Measurements from ENCODE around the gene ZNF397. TPM values are rescaled to one million over a fixed set of nuclear protein-coding genes. Genes with fewer than 3 reads are reported as not detected.

Gene ZNF397
- total RNA-seq, 1 donor from 2014 or later, result 15.9 TPM

- peak; percentile 55 for DNase-seq
- intact Hi-C loops (cut with micrococcal nuclease), result no loop called here
- peak; percentile 86 for ATAC-seq
Measured at GRCh38 chr18:35283923-35284794, 43.3 kb downstream of the ZNF397 start.

GRCh38 chr18:35284841-35285240 lies 44.0 kb downstream of the ZNF397 start:
- ATAC-seq (no peak), DNase-seq (no peak)
- intact Hi-C loops (cut with micrococcal nuclease), result no loop called here

DNA sequence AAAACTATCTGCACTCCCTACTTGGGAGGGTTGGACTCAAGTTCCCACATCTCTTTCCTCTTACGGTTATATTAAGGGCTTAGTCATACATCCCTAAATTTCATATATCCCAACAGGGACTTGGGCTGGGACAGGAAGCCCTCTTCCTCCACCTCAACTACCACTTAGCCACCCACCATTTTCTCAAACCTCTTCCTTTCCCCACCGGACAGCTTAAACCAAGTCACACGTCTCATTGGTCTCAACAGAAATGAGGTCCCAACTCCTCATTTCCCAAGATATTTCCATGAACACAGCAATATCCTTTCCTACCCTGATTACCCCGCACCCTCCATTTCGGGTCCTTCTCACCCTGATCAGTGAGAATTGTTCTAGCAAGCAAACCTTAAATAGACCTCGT lies 48.5 kb downstream of the ZNF397 start:
- no peak for DNase-seq
- ATAC-seq, result peak; percentile 8
- intact Hi-C loops (cut with micrococcal nuclease), result no loop called here

GRCh38 chr18:35289727-35290093 lies 48.9 kb downstream of the ZNF397 start:
- ATAC-seq (peak; percentile 49), DNase-seq (peak; percentile 30)
- intact Hi-C loops (cut with micrococcal nuclease), result no loop called here

GRCh38 chr18:35290094-35290735 lies 49.4 kb downstream of the ZNF397 start, which contains the start of gene ZSCAN30:
Gene ZSCAN30 (minus strand): TSS chr18:35290229. CDS start chr18:35264352, 25,877 bp downstream.
- intact Hi-C loops (cut with micrococcal nuclease), result no loop called here
- ATAC-seq (peak; percentile 100), DNase-seq (peak; percentile 96)

DNA sequence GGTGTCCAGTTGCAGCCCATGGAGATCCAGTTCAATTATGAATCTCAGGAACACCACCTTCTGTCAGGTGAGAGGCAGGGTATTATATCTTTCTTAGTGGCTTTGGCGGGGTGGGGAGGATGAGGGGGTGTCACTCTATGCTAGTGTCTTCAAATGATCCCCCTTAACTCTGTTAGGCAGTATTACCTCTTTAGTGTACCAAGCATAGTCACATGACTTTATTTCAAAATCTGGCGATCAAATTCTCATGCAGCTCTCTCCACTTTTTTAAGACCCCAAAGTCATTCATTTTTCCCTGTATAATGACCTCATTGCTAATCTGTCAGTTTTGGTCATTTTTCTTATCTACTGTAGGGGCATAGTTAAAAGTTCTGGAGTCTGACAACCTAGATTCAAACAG lies 50.3 kb downstream of the ZNF397 start:
- ATAC-seq (no peak), DNase-seq (no peak)
- intact Hi-C loops (cut with micrococcal nuclease), result no loop called here

- intact Hi-C loops (cut with micrococcal nuclease), result no loop called here
- DNase-seq (no peak), ATAC-seq (peak; percentile 80)
Measured at GRCh38 chr18:35296060-35296459, 55.2 kb downstream of the ZNF397 start.

DNA sequence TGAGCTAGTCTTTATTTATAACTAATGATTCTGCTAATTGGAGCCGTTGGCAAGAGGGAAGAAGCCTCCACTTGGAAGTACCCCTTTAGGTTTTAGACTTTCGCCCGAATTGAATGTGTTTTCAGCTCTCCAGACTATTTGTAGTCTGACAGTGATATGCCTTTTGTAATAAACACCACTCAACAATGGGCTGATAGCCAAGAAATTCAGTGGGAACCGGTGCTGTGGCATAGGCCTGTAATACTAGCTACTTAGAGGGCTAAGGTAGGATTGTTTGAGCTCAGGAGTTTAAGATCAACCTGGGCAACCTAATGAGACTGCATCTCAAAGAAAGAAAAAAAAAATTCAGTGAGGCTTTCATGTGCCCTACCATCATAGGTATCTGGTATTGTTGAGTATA lies 62.8 kb downstream of the ZNF397 start:
- peak; percentile 60 for ATAC-seq
- no peak for DNase-seq
- intact Hi-C loops (cut with micrococcal nuclease), result no loop called here

DNA sequence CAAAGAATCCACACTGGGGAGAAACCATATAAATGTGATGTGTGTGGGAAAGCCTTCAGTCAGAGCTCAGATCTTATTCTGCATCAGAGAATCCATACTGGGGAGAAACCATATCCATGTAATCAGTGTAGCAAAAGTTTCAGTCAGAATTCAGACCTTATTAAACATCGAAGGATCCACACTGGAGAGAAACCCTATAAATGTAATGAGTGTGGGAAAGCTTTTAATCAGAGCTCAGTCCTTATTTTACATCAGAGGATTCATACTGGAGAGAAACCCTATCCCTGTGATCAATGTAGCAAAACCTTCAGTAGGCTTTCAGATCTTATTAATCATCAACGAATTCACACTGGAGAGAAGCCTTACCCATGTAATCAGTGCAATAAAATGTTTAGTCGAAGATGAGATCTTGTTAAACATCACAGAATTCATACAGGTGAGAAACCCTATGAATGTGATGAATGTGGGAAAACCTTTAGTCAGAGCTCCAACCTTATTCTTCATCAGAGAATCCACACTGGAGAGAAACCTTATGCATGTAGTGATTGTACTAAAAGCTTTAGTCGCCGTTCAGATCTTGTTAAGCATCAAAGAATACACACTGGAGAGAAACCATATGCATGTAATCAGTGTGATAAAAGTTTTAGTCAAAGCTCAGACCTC lies 65.9 kb downstream of the ZNF397 start:
- intact Hi-C loops (cut with micrococcal nuclease), result no loop called here
- ATAC-seq (no peak), DNase-seq (no peak)

Other genes with a start within 250 kb of the ZNF397 start
- 111 TPM for gene MAPRE2, start 199.6 kb upstream of the ZNF397 start, total RNA-seq
- 13.2 TPM for gene ZSCAN30, start 49.2 kb downstream of the ZNF397 start, total RNA-seq
- 53.6 TPM for gene ZNF24, start 103.4 kb downstream of the ZNF397 start, total RNA-seq
- 0.62 TPM for gene ZNF396, start 136.3 kb downstream of the ZNF397 start, total RNA-seq

Measured in left ventricle myocardium superior (tissue), 1 donor.